Activated CD4-positive, alpha-beta memory T cell treated with anti-CD3 and anti-CD28 coated beads for 36 hours (primary cell): ENCODE measurements around the gene GBP1. TPM values are rescaled to one million over a fixed set of nuclear protein-coding genes. Genes with fewer than 3 reads are reported as not detected.
"Not testable (repeated sequence)": the region's sequence is repeated elsewhere in the genome, so short reads cannot be mapped to it uniquely, and the experiment has no call there.

Experiments used
- CTCF ChIA-PET: fragments of 350-600 bp; sonication (Branson Sonifier 250); formaldehyde crosslinking; loops from one replicate; lab custom pipeline; 2021; ENCODE audit warnings: antibody characterized with exemption, inconsistent platforms; lab: Charles Lee
- POLR2A ChIA-PET: fragments of 350-600 bp; sonication (Branson Sonifier 250); formaldehyde crosslinking; loops from one replicate; lab custom pipeline; 2021; ENCODE audit warnings: antibody characterized with exemption; lab: Charles Lee
- DNase-seq: peaks from one replicate; pipeline ENCODE4 v3.0.0-alpha.2; 2020
- H3K27ac Mint-ChIP-seq: one replicate; pipeline ENCODE4 v1.8.0; 2021; ENCODE audit warnings: mixed read lengths
- H3K27me3 Mint-ChIP-seq: one replicate; pipeline ENCODE4 v1.8.0; 2021; ENCODE audit warnings: mixed read lengths
- H3K36me3 Mint-ChIP-seq: one replicate; pipeline ENCODE4 v1.8.0; 2021; ENCODE audit warnings: mixed read lengths
- H3K4me1 Mint-ChIP-seq: one replicate; pipeline ENCODE4 v1.8.0; 2021; ENCODE audit warnings: low read depth, mixed read lengths
- H3K4me3 Mint-ChIP-seq: one replicate; pipeline ENCODE4 v1.8.0; 2021; ENCODE audit warnings: mild to moderate bottlenecking, mixed read lengths
- H3K9me3 Mint-ChIP-seq: one replicate; pipeline ENCODE4 v1.8.0; 2021; ENCODE audit warnings: mixed read lengths
- intact Hi-C: fragments of 100-400 bp; cut with micrococcal nuclease; formaldehyde crosslinking; loops from one replicate; pipeline ENCODE4 v1.15.1; 2023
- total RNA-seq, 2 experiments: library from RNA; stranded (reverse); gene quantifications; one replicate each; pipeline ENCODE4 v1.2.3, GENCODE V29; 2021

The GBP1 gene
- total RNA-seq, 2 experiments from 2014 or later, result 66.9 to 67.9 TPM

GRCh38 chr1:89087241-89087640, 22.2 kb upstream of the GBP1 start:
- Mint-ChIP-seq H3K27me3 (no peaks in the 10 kb centered on the region), H3K9me3 (no peaks in the 10 kb centered on the region), H3K36me3 (no peaks in the 10 kb centered on the region), H3K27ac (no peak overlapping the region), H3K4me1 (peaks cover 7% of the 10 kb centered on the region), H3K4me3 (no peak overlapping the region)
- DNase-seq, result no peak
- ChIA-PET POLR2A (no interaction called here), CTCF (interaction anchor here (1.0 kb wide), 1 partner anchor 9 kb away, joined by 3 read pairs; no protein-coding TSS in a partner anchor)
- intact Hi-C loops, result loop anchor here (5.0 kb wide), 1 partner anchor 365 kb away; no protein-coding TSS in a partner anchor

DNA sequence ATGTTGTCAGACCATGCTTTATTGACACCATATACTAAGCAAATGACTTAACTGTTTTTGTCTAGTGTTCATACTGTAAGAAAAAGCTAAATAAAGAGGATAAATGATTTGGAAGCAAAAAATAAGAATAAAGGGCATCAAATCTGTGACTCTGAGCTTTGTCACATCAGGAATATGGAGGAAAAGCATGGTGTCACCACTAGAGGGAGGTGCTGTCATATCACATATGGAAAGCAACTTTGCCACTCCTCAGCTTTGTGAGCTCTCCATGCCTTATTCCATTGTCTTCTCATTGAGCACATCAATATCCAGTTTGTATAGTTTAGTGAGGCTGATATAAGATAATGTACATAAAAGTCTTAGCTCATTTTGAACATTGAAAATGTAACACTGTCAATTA, 20.8 kb upstream of the GBP1 start:
- DNase-seq, result peak; percentile 43
- peaks cover 3% of the 10 kb centered on the region for H3K9me3 Mint-ChIP-seq
- ChIA-PET POLR2A (no interaction called here), CTCF (interaction anchor here (0.6 to 2.8 kb wide), 35 partner anchors 17 to 379 kb away, joined by 3 to 30 read pairs (median 4); partner anchors contain the start of genes GBP1, GBP2, GBP5 and GBP6)
- H3K4me1 Mint-ChIP-seq, result peaks cover 6% of the 10 kb centered on the region
- intact Hi-C loops, result loop anchor here (1.0 to 5.0 kb wide), 3 partner anchors 191 to 367 kb away; no protein-coding TSS in a partner anchor
- H3K36me3 Mint-ChIP-seq, result no peaks in the 10 kb centered on the region
- H3K27ac Mint-ChIP-seq, result no peak overlapping the region
- no peak overlapping the region for H3K4me3 Mint-ChIP-seq
- no peaks in the 10 kb centered on the region for H3K27me3 Mint-ChIP-seq

- CTCF ChIA-PET, result interaction anchor here (0.7 to 1.3 kb wide), 2 partner anchors 97 to 375 kb away, joined by 3 to 4 read pairs; no protein-coding TSS in a partner anchor
- intact Hi-C loops, result no loop called here
- H3K4me3 Mint-ChIP-seq, result no peak overlapping the region
- H3K4me1 Mint-ChIP-seq, result no peaks in the 10 kb centered on the region
- H3K27ac Mint-ChIP-seq, result no peak overlapping the region
- POLR2A ChIA-PET, result no interaction called here
- peaks cover 8% of the 10 kb centered on the region for H3K36me3 Mint-ChIP-seq
- H3K27me3 Mint-ChIP-seq, result no peaks in the 10 kb centered on the region
- H3K9me3 Mint-ChIP-seq, result peaks cover 23% of the 10 kb centered on the region
- no peak for DNase-seq
Measured at GRCh38 chr1:89081005-89081404, 16.0 kb upstream of the GBP1 start.

- H3K27ac Mint-ChIP-seq, POLR2A ChIA-PET, H3K36me3 Mint-ChIP-seq, DNase-seq, CTCF ChIA-PET, H3K4me3 Mint-ChIP-seq, intact Hi-C loops, H3K27me3 Mint-ChIP-seq, H3K4me1 Mint-ChIP-seq: not testable (repeated sequence)
- H3K9me3 Mint-ChIP-seq, result peaks cover 25% of the 10 kb centered on the region
Measured at GRCh38 chr1:89080068-89080467, 15.1 kb upstream of the GBP1 start.

GRCh38 chr1:89072466-89073065, 7.6 kb upstream of the GBP1 start:
- H3K27ac Mint-ChIP-seq, H3K27me3 Mint-ChIP-seq, DNase-seq, POLR2A ChIA-PET, CTCF ChIA-PET, H3K4me3 Mint-ChIP-seq, H3K36me3 Mint-ChIP-seq, intact Hi-C loops: not testable (repeated sequence)
- Mint-ChIP-seq H3K4me1 (peaks cover 22% of the 10 kb centered on the region), H3K9me3 (peaks cover 28% of the 10 kb centered on the region)

GRCh38 chr1:89070509-89070908, 5.5 kb upstream of the GBP1 start:
- ChIA-PET CTCF (interaction anchor here (1.2 kb wide), 1 partner anchor 86 kb away, joined by 3 read pairs; no protein-coding TSS in a partner anchor), POLR2A (interaction anchor here (1.0 kb wide), 1 partner anchor 229 kb away, joined by 3 read pairs; no protein-coding TSS in a partner anchor)
- Mint-ChIP-seq H3K36me3 (peaks cover 8% of the 10 kb centered on the region), H3K9me3 (peaks cover 22% of the 10 kb centered on the region), H3K27ac (no peak overlapping the region), H3K4me3 (peak overlapping the region; percentile 65), H3K27me3 (no peaks in the 10 kb centered on the region), H3K4me1 (peaks cover 24% of the 10 kb centered on the region)
- intact Hi-C loops, result no loop called here
- DNase-seq, result no peak

DNA sequence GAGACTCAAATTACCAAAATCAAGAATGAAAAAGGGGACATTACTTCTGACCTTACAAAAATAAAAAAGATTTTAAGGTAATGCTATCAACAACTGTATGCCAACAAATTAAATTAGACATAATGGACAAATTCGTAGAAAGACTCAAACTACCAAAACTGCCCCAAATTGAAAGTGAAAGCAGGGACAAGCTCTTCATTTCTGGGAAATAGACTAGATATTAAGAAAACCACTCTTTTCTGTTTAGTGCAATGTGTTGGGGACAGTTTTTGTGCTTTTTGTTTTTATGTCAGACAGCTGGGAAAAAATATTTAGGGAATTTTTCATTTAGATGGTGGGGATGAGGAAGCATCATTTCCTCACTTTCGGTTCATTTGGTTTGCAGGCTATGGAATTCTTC, 4.9 kb upstream of the GBP1 start:
- peak overlapping the region; percentile 65 for H3K4me3 Mint-ChIP-seq
- POLR2A ChIA-PET, result interaction anchor here (0.7 to 1.2 kb wide), 3 partner anchors 54 to 229 kb away, joined by 3 read pairs; partner anchors contain the start of gene GBP4
- CTCF ChIA-PET, result interaction anchor here (0.6 to 1.2 kb wide), 4 partner anchors 28 to 289 kb away, joined by 3 to 4 read pairs (median 4); no protein-coding TSS in a partner anchor
- H3K9me3 Mint-ChIP-seq, result peaks cover 20% of the 10 kb centered on the region
- DNase-seq, result no peak
- H3K27ac Mint-ChIP-seq, result peak overlapping the region; percentile 74
- peaks cover 27% of the 10 kb centered on the region for H3K4me1 Mint-ChIP-seq
- intact Hi-C loops, result loop anchor here (5.0 kb wide), 1 partner anchor 32 kb away; no protein-coding TSS in a partner anchor
- peaks cover 8% of the 10 kb centered on the region for H3K36me3 Mint-ChIP-seq
- no peaks in the 10 kb centered on the region for H3K27me3 Mint-ChIP-seq

DNA sequence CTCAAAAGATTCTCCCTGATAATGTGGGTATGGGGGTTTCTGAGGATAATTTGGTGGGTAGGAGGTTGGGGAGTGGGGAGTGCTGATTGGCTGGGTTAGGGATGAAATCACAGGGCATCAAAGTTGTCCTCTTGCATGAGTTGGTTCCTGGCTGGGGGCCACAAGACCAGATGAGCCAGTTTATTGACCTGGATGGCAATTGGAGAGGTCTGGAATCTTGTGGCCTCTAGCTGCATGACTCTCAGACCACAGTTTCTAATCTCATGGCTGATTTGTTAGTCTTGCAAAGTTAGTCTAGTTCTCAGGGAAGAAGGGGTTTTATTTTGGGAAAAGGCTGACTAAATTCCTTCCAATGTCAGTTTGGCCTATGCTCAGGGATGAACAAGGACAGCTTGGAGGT, 3.3 kb upstream of the GBP1 start:
- DNase-seq, result no peak
- CTCF ChIA-PET, result interaction anchor here (1.5 kb wide), 1 partner anchor 18 kb away, joined by 7 read pairs; no protein-coding TSS in a partner anchor
- Mint-ChIP-seq H3K4me1 (peaks cover 34% of the 10 kb centered on the region), H3K27me3 (no peaks in the 10 kb centered on the region), H3K9me3 (peaks cover 4% of the 10 kb centered on the region), H3K4me3 (no peak overlapping the region), H3K27ac (no peak overlapping the region), H3K36me3 (peaks cover 3% of the 10 kb centered on the region)
- POLR2A ChIA-PET, result no interaction called here
- intact Hi-C loops, result loop anchor here (5.0 kb wide), 1 partner anchor 34 kb away; no protein-coding TSS in a partner anchor

DNA sequence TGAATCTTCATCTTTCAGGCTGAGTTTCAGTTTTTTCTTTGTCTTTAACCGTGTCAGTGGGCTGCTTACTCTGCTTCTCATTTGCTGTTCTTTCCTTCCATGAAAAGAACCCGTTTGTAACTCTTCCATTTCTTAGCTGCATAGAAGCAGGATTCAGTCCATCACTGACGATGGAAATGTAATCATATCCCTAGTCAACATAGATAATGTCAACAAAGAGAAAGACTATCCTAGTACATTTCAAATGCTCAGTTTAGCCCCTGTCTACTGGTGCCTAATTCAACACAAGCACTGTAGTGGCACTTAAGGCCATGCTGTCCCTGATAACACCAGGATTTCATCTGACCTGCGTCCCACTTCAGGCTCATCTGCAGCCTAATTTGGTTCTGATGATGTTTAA, 376 bp downstream of the GBP1 start:
- Mint-ChIP-seq H3K4me3 (peak overlapping the region; percentile 87), H3K27me3 (no peaks in the 10 kb centered on the region), H3K27ac (peak overlapping the region; percentile 91), H3K9me3 (no peaks in the 10 kb centered on the region), H3K4me1 (peaks cover 53% of the 10 kb centered on the region), H3K36me3 (peaks cover 26% of the 10 kb centered on the region)
- CTCF ChIA-PET, result interaction anchor here (0.9 to 2.3 kb wide), 7 partner anchors 18 to 419 kb away, joined by 3 to 10 read pairs (median 4); partner anchors contain the start of gene GBP3
- DNase-seq, result no peak
- intact Hi-C loops, result loop anchor here (1.0 to 5.0 kb wide), 6 partner anchors 23 to 543 kb away; partner anchors contain the start of genes GBP2, GBP3 and GBP4
- POLR2A ChIA-PET, result interaction anchor here (0.6 to 1.8 kb wide), 8 partner anchors 16 to 235 kb away, joined by 3 to 8 read pairs (median 4); partner anchors contain the start of gene GBP4

DNA sequence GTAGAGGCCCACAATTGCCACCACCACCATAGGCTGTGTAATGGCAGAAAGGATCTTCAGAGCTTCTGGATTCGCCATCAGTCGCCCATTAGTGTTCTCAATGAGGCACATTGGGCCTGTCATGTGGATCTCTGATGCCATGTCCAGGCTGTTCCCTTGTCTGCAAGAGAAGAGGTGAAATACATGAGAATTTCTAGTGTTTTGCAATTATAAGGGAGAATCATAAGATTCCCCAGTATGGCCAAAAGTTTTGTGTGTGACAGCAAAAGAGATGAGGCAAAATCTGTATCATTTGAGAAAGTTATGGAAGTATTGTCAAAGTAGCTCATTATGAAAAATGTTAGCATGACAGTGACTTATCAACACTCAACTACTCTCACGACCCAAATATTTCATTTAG, 1.9 kb downstream of the GBP1 start:
- DNase-seq, result no peak
- Mint-ChIP-seq H3K27me3 (no peaks in the 10 kb centered on the region), H3K36me3 (peaks cover 38% of the 10 kb centered on the region), H3K27ac (peak overlapping the region; percentile 91), H3K9me3 (no peaks in the 10 kb centered on the region), H3K4me1 (peaks cover 45% of the 10 kb centered on the region), H3K4me3 (peak overlapping the region; percentile 87)
- ChIA-PET POLR2A (interaction anchor here (1.0 to 1.9 kb wide), 4 partner anchors 20 to 209 kb away, joined by 3 to 6 read pairs (median 4); partner anchors contain the start of genes GBP3 and GBP5), CTCF (interaction anchor here (0.6 to 2.3 kb wide), 5 partner anchors 10 to 295 kb away, joined by 3 to 10 read pairs (median 3); no protein-coding TSS in a partner anchor)
- intact Hi-C loops, result loop anchor here (5.0 kb wide), 1 partner anchor 544 kb away; no protein-coding TSS in a partner anchor

DNA sequence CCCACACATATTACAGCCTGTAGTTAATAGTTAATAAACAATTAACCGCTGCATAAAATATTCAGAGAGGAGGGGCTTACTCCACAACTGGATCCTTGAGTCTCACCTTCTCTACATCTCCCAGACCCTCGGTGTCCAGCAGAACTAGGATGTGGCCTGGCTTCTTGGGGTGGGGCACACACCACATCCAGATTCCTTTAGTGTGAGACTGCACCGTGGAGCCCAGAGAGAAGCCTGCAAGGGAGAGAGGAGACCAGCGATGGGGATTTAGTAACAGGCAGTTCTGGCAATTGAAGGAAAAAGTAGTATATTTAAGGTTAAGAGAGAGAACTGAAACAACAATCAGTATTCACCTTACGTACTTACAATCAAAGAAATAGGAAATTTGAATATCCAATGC, 4.9 kb downstream of the GBP1 start:
- CTCF ChIA-PET, result no interaction called here
- no peaks in the 10 kb centered on the region for H3K9me3 Mint-ChIP-seq
- H3K4me3 Mint-ChIP-seq, result no peak overlapping the region
- intact Hi-C loops, result loop anchor here (5.0 kb wide), 1 partner anchor 547 kb away; no protein-coding TSS in a partner anchor
- no peak for DNase-seq
- peaks cover 38% of the 10 kb centered on the region for H3K4me1 Mint-ChIP-seq
- POLR2A ChIA-PET, result no interaction called here
- peaks cover 60% of the 10 kb centered on the region for H3K36me3 Mint-ChIP-seq
- H3K27me3 Mint-ChIP-seq, result no peaks in the 10 kb centered on the region
- no peak overlapping the region for H3K27ac Mint-ChIP-seq

GRCh38 chr1:89051955-89052312, 13.1 kb downstream of the GBP1 start:
- H3K27ac Mint-ChIP-seq, result no peak overlapping the region
- H3K27me3 Mint-ChIP-seq, result no peaks in the 10 kb centered on the region
- H3K4me1 Mint-ChIP-seq, result peaks cover 7% of the 10 kb centered on the region
- intact Hi-C loops, result no loop called here
- no peak for DNase-seq
- CTCF ChIA-PET, result interaction anchor here (1.1 kb wide), 1 partner anchor 307 kb away, joined by 3 read pairs; no protein-coding TSS in a partner anchor
- no peaks in the 10 kb centered on the region for H3K9me3 Mint-ChIP-seq
- H3K36me3 Mint-ChIP-seq, result peaks cover 69% of the 10 kb centered on the region
- POLR2A ChIA-PET, result no interaction called here
- no peak overlapping the region for H3K4me3 Mint-ChIP-seq
